DND-41 (cell line): ENCODE measurements around the gene GPC6.

ENCODE experiments used
- EZH2 ChIP-seq: IDR thresholded peaks from 3 replicates; pipeline ENCODE4 v1.6.1; 2012; ENCODE audit warnings: borderline replicate concordance, low read depth, mild to moderate bottlenecking, moderate library complexity, low read length, inconsistent platforms; ENCODE audit not compliant: severe bottlenecking
- TF ChIP-seq, protein P1 (sequence below): IDR thresholded peaks from 2 replicates; pipeline ENCODE4 v1.5.1; 2012; ENCODE audit warnings: borderline replicate concordance, low read length, moderate library complexity, mild to moderate bottlenecking; ENCODE audit not compliant: poor library complexity, severe bottlenecking; ENCODE audit errors: extremely low read depth

DNA sequence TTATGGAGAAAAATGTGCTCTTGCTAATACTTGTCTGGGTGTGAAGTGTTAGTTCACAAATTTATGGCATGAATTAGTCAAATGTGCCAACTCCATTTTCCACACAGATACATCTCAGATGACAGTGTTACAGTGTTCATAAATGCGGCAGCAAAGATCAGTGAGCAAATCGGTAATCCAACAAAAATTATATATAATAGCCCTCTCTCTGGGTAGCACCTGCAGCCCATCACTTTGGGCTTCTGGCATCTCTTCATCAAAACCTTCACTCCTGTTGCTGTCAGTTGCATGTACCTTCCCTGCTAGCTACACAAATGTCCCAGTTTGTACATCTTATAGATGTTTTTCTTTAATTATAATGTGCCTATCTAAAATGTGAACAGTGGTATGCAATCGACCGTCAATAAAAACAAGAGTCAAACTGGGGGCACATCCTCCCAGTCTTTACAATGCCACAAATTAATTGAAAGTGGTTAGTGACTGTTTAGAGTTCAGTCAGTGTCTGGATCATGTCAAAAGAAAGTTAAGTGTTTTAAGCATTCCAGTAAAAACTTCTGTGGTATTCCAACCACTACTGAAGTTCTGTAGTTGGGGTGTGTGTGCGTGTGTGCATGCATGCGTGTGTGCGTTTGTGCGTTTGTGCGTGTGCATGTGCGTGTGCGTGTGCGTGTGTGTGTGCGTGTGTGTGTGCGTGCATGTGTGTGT lies 804.0 kb downstream of the GPC6 start:
- TF ChIP-seq, protein P1, sequence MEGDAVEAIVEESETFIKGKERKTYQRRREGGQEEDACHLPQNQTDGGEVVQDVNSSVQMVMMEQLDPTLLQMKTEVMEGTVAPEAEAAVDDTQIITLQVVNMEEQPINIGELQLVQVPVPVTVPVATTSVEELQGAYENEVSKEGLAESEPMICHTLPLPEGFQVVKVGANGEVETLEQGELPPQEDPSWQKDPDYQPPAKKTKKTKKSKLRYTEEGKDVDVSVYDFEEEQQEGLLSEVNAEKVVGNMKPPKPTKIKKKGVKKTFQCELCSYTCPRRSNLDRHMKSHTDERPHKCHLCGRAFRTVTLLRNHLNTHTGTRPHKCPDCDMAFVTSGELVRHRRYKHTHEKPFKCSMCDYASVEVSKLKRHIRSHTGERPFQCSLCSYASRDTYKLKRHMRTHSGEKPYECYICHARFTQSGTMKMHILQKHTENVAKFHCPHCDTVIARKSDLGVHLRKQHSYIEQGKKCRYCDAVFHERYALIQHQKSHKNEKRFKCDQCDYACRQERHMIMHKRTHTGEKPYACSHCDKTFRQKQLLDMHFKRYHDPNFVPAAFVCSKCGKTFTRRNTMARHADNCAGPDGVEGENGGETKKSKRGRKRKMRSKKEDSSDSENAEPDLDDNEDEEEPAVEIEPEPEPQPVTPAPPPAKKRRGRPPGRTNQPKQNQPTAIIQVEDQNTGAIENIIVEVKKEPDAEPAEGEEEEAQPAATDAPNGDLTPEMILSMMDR, result no peak
- TF ChIP-seq EZH2, result no peak
